Endothelial cell of hepatic sinusoid (primary cell): Measurements from ENCODE around the gene SERPINB12.

ENCODE experiments used
- in situ Hi-C: cut with HindIII; loops from 2 replicates; pipeline ENCODE4 v1.10.0; 2017; ENCODE audit warnings: low sequenced_read_pairs

The SERPINB12 gene

DNA sequence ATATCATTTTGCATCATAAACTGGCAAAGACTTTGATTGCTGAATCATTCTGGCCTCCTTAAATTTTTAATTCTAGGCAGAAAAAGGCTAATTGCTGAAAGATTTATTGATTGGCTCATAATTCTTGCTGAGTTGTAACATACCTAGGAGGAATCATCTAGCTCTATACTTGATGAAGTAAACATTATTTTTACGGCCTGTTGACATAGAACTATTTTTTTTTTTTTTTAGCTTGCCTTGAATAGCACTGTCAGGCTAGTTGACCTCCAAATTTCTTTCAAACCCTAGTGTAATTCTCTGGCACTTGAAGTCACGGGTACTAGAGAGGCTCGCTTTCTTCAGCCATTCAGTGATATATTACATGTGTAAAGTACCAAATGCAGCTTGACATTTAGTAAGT lies 2.8 kb downstream of the SERPINB12 start:
- in situ Hi-C loops = no loop called here

- in situ Hi-C loops = no loop called here
These were observed 7.9 kb downstream of the SERPINB12 start for GRCh38 chr18:63550068-63550467.

- in situ Hi-C loops = no loop called here
These were observed 9.6 kb downstream of the SERPINB12 start for GRCh38 chr18:63551769-63552168.

DNA sequence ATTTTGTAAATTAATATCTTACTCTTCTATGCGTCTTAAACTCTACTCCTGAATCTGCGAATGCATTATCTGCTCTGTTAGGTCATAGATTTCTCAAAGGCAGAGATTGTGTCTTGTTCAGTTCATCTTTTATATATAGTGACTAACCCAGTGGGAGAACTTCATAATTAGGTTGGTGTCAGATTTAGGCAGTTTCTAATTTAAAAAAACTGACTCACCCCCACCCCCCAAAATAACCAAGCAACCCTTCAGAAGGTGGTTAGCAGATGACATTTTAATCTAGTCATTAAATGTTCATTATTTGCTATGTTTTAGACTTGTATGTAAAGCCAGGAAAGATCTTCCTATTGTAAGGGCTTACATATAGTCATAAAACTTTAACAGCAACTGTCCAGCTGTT lies 10.4 kb downstream of the SERPINB12 start:
- in situ Hi-C loops = no loop called here

DNA sequence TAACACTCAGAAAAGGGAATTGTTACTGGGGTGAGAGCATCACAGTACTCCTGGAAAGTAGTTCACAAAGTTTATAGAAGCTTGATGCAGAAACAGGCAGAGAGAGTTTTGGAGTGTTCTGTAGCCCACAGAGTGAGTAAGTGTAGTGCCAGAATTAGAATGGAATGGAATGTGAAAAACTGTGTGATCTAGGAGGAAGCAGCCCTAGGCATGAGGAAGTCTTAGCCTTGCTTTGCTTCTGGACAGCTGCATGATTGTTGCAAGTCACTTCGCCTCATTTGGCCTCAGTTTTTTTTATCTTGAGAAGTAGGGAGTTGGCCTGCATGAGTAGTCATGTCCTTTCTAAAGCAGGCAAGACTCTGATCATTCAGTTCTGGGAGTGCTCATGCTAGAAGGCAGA lies 10.9 kb downstream of the SERPINB12 start:
- in situ Hi-C loops = no loop called here

GRCh38 chr18:63559567-63560491 lies 17.7 kb downstream of the SERPINB12 start:
- in situ Hi-C loops = no loop called here

DNA sequence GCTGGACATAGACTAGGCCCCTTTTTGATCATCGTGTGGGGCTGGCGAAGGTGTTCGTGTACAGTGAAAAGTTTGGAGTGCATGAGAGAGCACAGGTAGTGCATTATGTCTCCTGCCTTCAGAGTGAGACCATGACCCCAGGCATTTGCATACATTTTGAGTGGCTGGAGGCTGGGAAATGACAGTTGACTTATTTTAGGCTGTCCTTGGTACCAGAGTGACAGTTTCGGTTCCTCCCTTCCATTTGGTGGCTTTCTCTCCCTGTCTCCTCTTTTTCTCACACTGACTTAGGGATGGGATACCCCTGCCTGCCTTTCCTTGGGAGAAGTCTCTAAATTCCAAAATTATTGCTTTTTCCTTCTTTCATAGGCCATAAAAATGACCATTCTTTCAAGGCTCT lies 20.1 kb downstream of the SERPINB12 start:
- in situ Hi-C loops = no loop called here

DNA sequence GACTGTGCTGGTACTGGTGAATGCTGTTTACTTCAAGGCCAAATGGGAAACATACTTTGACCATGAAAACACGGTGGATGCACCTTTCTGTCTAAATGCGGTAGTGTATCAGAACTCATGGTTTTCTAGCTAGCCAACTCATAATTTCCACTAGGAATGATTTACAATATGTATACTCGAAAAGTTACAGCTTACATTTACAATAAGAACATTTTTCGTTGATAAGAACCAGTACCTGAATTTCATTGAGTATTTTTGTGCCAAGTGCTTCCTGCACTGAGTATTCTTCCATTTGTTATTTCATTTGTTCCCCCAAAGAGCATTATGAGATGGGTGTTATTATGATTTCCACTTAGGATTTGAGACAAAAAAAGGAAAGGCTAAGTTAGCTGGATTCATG lies 21.9 kb downstream of the SERPINB12 start:
- in situ Hi-C loops = no loop called here

GRCh38 chr18:63564561-63564960 lies 22.4 kb downstream of the SERPINB12 start:
- in situ Hi-C loops = no loop called here

DNA sequence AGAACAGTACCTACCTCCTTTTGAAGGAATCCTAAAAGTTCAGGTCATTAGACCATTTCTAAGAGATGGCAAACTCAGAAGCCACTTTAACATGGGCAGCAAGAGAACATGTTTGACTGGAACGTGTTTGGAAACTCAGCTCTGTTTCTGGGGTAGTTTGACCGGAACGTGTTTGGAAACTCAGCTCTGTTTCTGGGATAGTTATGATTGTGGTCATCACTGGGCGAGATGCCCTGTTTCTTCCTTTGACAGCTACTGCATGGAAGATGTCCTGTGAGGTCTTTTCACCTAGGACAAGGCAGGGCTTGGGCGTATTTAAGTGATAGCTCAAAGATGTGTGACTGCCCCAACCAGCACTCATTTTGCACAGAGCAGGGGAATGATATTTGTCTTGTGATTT lies 25.1 kb downstream of the SERPINB12 start:
- in situ Hi-C loops = no loop called here

GRCh38 chr18:63567825-63568224 lies 25.7 kb downstream of the SERPINB12 start:
- in situ Hi-C loops = no loop called here

DNA sequence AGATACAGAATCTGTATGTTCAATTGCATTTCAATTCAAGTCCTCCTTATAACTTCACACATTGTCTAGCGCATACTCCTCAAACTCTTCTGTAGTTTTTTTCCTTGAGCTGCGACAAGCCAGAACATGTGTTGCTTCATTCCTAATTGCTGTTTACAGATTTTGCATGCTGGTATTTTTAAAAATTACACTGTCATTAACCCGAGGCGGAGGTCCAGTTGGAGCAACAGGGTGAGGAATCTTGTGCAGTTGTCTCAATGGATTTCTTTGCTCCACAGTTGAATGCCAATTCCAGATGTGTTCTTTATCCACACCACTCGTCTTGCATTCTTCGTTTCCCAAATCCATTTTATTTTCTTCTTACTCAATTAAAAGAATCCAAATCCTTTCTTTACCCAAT lies 28.6 kb downstream of the SERPINB12 start:
- in situ Hi-C loops = no loop called here

DNA sequence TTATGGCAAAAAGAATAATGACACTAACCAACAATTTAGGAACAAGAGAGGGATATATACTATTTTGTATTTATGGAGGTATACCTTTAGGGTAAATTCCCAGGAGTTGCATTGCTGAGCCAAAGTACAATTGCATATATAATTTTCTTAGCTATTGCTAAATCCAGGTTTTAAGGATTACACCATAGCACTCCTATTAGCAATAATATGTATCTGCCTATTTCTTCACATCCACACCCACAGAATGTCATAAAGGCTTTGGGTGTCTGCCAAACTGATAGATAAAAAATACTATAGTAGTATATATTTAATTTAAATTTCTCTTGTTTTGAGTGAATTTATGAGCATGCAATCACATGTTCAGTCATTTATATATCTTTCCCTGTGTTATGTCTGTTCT lies 33.5 kb downstream of the SERPINB12 start:
- in situ Hi-C loops = no loop called here

DNA sequence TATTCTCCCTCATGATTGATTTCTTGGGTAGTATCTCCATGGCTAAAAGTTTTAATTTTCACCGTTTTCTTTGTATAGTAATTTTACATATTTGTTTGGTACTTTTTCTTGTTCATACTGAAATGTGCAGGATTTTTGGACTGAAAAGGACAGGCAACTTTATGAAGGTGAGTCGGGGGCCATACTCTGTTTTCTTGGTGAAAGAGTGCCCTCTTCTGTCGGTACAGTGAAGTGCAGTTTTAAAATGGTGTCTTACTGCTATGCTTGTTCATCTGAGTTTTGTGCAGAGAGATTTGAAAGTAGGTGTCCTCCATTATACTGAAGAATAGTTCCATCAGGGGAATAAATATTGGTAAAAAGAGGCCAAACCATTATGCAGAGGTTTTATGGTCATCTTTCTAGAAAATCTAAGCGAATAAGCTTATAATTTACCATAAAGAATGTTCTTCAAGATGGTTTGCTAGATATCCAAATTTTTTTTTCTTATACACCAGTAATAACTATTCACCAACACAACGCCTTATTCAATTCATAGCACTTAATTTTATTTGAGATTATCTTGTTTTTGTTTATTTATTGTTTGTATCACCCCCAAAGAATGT lies 36.3 kb downstream of the SERPINB12 start:
- in situ Hi-C loops = no loop called here

- in situ Hi-C loops = no loop called here
These were observed 37.4 kb downstream of the SERPINB12 start for GRCh38 chr18:63579616-63580015.

DNA sequence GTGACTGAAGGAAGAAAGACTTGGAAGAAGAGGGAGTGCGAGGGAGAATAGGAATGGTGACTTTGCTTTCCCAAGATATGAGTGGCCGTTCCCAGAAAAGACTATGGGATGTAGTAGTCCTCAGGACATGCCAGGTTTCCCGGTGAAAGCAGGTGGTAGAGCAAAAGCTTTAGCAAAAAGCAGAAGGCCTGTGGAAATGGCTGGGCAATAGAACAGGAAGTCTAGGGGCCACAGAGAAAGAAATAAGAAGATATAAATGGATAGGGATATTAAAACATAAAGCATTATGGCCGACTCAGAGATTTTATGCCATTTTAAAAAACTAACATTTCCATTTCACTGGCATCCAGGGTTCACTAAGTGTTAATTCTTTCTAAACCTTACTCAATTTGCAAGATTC lies 43.8 kb downstream of the SERPINB12 start:
- in situ Hi-C loops = no loop called here

- in situ Hi-C loops = no loop called here
These were observed 44.3 kb downstream of the SERPINB12 start for GRCh38 chr18:63586431-63586830.

GRCh38 chr18:63586966-63587365 lies 44.8 kb downstream of the SERPINB12 start, which contains the start of gene SERPINB13:
SERPINB13 (plus strand) TSS chr18:63587343; CDS start chr18:63588668, 1,325 bp downstream.
- in situ Hi-C loops = no loop called here

DNA sequence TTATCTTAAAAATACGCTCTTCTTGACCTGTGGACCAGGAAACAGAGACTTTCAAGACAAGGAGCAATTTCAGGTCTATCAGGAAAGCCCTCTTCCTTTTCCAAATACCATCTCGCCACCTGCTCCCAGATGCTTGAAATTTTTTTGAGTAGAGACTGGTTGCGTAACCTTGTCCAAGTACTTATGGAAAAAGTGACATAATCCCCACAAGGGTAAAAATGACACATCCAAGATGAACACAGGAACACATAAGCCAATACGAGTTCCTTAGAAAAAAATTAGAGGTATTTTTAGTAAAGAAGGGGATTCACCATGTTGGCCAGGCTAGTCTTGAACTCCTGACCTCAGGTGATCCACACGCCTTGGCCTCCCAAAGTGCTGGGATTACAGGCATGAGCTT lies 46.7 kb downstream of the SERPINB12 start:
- in situ Hi-C loops = no loop called here

DNA sequence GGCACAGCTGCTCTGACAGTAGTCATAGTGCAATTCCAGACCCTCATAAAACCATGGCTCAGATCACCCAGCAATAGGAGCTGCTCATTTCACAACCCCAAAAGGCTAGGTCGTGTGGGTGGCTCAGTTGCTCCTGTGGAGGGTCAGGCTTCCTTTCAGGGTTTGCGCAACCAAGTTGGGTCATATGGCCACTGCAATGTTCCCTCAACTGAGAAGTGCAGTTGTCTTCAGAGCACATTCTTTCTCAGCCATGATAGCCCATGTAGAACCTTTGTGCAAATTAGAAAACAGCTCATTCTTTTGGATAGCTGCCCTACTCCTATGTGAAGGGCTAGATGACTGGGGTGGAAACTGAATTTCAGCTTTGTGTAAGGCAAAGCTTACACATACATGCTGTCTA lies 48.2 kb downstream of the SERPINB12 start:
- in situ Hi-C loops = no loop called here

- in situ Hi-C loops = no loop called here
These were observed 49.0 kb downstream of the SERPINB12 start for GRCh38 chr18:63590966-63591695.

- in situ Hi-C loops = no loop called here
These were observed 49.6 kb downstream of the SERPINB12 start for GRCh38 chr18:63591725-63592124.
